Stimulated activated CD4-positive, alpha-beta T cell treated with anti-CD3 and anti-CD28 coated beads, Interleukin-4, amount 100 ng/mL, for 24 hours (primary cell): ENCODE measurements around the gene SGK1.
A peak's percentile ranks its signal among the peaks of the same experiment; 100 is the strongest.
"Not testable (repeated sequence)": the region's sequence is repeated elsewhere in the genome, so short reads cannot be mapped to it uniquely, and the experiment has no call there.

Source experiments
- DNase-seq: peaks from one replicate; pipeline ENCODE4 v3.0.0-alpha.2; 2020

SGK1 gene

DNA sequence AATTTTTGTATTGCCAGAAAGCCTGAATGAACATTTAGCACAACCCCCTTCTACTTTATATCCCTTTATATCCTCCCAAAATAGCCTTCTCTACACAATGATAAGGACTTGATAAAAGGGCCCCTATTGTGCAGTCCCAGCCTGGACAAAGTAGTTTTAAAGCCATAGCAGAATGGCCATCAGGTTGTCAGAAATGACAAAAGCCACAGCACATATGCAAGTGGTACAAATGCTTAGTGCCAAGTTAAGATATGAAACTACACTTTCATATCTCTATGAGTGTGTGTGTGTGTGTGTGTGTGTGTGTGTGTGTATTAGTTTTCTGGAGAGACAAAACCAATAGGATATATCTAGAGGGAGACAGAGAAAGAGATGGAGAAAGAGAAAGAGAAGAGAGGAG lies 132.6 kb downstream of the SGK1 start:
- no peak for DNase-seq

DNA sequence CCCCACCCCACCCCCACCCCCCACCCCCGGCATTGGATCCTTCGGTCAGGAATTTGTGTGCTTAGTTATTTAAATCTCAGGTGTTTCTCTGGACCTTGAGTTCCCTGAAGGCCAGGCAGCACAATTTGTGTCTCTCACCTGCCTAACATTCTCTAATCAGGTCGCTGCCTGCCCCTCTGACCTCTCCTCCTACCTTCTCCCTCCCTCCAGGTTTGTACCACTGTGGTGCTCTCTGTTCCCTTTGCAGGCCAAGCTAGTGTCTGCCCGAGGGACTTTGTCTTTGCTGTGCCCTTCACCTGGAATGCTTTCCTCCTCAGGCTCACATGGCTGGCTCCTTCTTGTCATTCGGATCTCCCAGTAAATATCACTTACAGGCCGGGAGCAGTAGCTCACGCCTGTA lies 134.1 kb downstream of the SGK1 start:
- no peak for DNase-seq

DNA sequence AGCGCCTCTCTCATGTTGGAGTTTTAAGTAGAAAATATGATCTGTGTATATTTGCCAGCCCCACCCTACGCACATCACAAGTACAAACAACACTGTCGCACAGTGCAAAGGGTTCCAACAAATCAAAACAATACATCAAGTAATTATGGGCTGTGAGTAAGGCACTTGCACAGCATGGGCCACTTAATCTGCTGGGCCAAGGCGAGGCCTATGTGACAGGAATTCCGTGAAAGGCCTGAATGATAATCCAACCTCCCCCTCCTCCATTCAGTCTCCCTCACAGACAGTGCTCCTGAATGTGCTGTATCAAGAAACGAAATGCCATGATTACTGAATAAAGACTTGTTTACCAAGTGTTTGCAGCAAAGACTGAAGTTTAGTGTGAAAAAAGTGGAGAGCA lies 135.4 kb downstream of the SGK1 start:
- no peak for DNase-seq

DNA sequence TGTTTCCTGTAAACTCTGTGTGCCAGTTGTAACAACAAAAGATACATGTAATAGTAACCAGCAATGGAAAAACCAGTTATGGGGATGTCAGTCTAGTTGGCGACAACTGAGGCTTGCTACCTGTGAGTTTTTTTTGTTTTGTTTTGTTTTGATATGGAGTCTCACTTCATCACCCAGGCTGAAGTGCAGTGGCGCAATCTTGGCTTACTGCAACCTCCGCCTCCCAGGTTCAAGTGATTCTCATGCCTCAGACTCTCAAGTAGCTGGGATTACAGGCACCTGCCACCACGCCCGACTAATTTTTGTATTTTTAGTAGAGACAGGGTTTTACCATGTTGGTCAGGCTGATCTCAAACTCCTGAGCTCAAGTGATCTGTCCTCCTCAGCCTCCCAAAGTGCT lies 136.2 kb downstream of the SGK1 start:
- not testable (repeated sequence) for DNase-seq

DNA sequence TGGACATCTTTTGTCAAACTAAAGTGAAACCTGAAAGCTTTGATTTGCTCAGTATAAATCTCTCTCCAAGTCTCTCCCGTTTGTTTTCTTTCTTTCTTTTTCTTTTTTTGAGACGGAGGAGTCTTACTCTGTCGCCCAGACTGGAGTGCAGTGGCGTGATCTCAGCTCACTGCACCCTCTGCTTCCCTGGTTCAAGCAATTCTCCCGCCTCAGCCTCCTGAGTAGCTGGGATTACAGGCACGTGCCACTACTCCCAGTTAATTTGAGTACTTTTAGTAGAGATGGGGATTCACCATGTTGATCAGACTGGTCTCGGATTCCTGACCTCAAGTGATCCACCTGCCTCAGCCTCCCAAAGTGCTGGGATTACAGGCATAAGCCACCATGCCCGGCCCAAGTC lies 136.7 kb downstream of the SGK1 start:
- not testable (repeated sequence) for DNase-seq

DNA sequence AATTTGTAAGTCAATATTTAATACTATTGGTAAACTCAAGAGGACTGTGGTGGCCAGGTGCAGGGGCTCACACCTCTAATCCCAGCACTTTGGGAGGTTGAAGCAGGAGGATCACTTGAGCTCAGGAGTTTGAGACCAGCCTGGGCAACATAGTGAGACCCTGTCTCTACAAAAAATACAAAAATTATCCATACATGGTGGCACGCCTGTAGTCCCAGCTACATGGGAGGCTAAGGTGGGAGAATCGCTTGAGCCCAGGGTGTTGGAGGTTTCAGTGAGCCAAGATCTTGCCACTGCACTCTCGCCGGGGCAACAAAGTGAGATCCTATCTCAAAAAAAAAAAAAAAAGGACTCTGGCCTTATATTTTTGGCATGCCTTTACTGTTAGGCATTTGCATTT lies 137.4 kb downstream of the SGK1 start:
- DNase-seq = not testable (repeated sequence)

DNA sequence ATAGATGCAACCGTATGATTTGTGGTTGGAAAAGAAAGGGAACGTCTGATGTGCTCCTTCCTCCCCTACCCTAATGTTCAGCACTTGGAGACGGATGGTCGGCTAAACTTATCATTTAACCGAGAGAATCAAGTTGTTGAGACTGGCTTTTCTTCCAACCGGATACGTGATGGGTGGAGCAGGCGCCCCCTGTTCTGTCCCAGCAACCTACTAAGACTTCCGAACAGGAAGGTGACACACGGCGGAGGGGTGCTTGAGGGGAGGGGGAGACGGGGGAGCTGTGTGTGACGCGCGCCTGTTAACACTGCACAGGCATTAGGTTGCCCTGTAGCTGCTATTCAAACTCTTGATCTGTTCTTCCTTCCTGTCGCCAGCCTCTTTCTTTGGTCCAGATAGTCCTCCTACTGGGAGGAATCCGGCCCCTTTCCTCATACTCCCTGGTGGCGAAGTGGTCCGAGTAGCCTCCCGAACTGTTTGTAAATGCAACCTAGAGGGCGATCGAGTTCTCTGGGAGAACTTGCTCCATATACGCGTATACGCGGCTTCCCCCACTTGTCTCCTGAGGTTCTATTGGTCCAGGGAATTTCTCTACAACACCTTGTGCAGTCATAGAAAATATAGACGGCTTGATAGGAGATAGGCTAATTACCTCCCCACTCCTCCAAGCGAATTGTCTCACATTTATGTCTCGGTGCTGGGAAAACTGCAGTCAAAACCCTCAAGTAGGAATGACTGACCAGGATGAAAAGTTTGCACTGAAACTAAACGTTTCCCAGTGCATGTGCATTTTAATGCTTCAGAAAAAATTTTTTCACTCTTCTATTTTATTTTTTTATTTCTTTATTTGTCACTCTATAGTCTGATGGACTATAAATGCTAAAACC lies 139.5 kb downstream of the SGK1 start:
- peak; percentile 80 for DNase-seq

DNA sequence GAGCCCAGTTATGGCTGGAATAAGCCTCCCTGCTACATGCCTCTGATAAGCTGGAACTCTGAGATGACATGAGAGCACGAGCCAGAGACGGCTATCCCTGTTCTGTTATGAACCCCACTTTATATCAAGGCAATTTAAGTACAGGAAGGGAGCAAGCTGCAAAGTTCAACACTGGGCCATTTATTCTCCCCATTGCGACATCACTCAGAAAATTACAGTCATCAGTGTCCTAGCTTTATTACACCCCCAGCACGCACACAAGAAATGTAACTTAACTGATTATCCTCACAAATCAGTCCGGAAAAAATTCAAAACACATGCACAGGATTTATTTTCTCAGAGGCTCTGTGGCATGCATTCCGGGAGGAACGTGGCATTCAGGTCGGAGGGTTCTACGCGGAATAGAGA lies 140.2 kb downstream of the SGK1 start:
- DNase-seq = no peak

DNA sequence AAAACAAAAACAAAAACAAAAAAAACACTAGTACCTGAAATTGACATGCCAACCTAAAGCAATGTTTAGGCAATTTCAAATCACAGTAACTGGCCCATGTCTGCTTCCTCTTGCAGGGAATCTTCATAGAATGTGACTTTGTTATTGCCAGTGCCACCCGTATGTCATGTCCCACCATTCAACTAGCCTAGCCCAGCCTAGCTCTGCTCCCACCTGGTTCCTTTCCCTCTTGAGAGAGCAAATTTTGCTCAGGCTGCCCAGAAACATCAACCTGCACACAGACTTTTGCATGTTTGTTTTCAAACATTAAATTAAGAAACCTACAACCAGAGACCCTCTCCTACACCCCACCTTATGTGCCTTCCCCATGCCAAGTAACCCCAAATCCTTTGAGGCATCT lies 140.7 kb downstream of the SGK1 start:
- DNase-seq = no peak

DNA sequence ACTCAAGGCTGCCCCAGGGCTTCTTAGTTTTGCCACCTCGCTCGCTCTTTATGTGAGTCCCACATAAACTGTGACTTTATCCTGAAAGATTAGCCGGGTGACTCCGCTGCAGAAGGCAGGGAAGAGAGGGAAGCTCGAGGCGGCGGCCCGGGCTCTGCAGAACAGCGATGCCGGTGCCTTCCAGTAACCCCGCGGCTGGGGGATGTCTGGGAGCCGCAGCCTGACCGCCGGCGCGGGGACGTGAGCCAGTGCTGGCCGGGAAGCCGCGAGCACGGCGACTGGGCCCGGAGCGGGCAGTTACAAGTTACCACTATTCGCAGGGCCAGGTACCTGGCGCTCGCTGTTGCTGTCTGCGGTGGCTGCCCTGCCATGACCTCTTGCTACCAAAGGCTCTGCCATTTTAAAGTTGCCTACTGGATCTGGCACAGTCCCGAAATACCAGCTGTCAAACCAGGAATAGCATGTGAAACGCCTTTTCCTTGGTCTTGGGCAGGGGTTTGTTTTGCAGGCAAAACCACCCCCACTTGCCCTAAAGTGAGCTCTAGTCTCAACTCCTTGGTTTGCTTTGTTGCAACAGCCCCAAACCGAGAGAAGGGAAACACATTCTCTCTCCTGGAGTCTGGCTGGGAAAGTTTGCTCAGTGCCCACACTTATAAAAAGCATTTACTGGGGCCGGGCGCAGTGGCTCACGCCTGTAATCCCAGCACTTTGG lies 141.5 kb downstream of the SGK1 start:
- no peak for DNase-seq

DNA sequence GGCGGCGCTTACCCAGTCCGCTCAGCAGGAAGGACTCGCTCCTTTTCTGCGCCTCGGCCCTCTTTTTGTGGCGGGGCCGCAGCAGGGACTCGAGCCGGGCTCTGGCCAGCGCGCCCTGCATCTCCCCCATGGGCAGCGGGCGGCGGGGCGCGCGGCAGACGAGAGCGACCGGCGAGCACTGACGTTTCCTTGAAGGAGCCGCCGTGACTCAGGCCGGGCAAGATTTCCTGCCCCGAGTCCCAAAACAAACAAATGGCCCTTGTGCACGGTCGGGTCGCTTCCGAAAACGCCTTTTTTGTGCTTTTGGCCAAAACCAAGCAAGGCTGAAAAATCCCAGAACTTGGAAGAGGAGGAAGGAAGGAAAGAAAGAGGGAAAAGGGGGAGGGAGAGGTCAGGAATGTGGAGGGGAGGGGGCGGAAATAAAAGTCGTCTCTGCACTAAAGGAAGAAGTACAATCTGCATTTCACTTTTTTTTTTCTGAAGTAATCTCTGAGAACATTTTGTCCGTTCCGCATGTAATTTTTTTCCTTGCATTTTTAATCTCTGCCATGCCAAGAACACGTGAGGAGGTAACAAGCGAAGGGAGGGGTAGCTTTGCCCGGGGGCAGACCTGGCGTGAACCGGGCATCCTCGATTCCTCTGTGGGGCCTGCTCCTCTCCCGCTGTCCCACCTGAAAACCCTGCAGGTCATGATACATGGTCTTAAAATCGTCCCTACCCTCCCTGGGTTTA lies 142.2 kb downstream of the SGK1 start:
- DNase-seq = peak; percentile 46

DNA sequence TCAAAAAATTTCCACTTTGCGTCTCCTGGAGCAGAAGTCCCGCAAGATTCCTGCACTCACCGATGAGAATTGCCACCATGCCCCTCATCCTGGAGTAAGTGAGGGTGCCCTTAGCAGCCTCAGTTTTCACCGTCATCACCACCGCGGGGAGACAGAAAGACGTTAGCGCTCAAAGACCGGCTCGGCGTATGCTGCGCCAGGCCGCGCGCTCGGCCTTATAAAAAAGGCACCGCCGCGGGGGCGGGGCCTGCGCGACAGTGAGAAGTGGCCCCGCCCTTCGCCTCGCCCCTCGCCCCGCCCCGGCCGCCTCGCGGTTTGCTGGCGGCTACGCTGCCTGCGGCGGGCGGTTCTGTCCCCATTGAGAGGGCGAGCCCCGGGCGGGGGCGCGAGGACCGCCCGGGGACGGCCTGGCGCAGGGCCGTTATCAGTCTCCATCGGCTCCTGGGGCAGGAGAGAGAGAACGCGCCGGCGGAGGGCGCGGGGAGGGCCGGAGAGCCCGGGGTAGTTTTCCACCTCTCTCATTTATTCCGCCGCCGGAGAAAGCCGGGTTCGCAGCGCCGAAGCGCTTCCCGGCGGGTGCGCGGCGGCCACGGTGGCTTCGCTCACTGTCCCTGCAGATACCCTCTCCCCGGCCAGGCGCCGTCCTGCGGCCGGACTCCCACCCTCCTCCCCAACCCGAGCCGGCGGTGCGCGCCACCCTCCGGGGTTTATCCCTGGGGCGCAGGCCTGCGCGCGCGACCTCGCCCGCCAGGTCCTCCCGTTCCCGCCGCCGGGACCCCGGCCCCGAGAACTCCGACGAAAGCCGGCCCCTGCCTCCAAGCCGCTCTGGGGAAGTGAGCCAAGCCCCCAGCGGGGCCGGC lies 143.0 kb downstream of the SGK1 start:
- peak; percentile 94 for DNase-seq

DNA sequence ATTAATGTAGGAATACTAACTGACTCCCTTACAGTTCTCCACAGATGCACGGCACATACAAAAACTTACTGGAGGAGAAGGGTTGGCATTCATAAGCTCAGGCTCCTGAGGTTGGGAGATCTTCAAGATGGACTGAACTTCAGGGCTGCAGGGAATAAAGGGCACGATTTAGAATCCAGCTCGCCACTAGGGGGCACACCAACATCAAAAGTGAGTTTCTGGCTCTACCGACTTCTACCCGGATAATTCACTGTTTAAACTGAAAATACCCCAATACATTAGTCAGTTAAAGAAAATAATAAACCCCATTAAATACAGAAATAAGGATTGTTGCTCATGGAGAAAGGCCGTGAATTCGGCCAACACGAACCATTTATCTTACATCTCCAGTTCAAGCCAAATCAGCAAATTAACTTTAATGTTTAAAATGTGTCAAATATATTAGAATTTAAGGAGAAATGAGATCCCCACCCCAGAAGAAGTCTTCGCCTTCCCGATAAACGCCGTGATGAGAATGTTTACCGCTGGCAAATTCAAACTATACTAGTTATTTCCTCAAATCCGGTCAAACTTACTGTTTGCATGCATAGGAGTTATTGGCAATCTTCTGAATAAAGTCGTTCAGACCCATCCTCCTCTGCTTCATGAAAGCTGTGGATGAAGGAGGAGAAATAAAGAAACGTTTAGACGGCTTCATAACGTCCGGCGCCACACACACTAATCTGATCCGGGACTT lies 143.8 kb downstream of the SGK1 start:
- peak; percentile 91 for DNase-seq

DNA sequence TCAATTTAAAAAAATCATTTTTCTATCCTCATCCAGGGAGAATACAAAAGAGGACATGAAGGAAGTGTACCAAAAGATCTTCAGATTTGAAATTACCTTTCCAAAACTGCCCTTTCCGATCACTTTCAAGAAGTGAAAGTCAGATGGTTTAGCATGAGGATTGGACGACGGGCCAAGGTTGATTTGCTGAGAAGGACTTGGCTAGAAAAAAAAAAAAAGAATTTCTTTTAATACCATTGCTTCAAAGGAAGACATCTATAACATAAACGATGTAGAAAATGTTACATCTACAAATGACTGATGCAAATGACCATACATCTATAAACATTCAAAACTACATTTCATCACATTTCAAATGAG lies 144.6 kb downstream of the SGK1 start:
- DNase-seq = no peak

DNA sequence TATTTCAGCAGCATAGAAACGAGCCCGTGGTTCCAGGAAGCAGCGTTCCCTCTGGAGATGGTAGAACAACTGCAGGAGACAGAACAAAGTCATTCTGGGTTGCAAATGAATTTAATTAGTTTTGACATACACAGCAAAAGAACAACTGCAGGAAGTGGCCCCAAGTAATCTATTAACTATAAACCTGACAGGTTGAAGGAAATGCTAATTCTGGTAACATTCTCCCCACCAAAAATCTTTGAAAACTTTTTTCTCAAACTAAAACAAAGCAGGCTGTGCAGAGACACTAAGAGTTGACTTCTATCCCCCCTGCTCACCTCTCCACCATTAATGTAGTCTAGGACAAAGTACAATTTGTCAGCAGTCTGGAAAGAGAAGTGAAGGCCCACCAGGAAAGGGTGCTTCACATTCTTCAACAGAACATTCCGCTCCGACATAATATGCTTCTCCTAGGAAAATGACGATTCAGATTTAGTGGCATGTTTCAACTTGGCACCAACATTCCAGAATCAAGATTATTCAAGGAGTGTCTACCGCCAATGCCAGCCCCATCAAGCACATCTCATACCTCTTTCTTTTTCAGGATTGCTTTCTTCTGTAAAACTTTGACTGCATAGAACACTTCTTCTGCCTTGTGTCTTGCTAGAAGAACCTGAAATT lies 145.1 kb downstream of the SGK1 start:
- no peak for DNase-seq

DNA sequence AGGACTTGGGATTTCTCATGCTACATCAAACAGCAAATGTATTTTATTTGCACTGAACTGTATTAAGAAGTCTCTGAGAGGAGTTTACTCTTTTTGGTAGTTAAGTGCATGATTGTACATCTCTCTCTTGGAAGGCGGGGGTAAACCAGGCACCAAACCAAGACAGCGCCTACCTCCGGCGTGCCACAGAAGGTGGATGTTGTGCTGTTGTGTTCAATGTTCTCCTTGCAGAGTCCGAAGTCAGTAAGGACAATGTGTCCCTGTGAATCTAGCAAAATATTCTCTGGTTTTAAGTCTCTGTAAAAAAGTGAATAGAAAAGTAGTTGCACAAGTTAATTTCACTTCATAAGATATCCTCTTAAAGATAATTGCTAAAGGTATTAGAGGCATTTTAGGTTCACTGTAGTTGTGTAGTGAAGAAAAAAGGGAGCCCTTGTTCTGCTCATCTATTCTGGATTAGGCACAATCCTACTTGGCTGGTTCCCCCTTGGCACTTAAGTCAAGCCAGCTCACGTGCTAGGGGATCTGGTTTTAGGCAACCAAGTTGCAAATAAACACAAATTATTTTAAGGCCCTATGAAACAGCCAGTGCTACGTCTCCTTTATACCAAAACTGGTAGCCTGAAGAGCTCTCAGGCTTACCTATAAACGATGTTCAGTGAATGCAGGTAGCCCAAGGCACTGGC lies 145.7 kb downstream of the SGK1 start:
- no peak for DNase-seq

DNA sequence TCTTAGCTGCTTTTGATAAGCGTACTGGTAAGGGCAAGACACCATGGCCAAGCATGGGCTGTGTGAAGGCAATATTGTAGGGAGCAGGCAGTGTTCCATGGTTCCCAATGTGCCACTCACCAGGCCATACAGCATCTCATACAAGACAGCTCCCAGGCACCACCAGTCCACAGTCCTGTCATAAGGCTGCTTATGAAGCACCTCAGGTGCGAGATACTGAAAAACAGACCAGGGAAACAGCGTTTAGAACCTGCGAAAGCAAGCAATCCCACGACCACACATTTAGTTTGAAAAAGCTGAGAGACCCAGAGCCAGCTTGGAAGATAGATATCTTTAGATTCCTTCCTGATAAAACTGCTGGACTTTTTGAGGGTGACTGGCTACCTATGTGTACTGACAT lies 146.4 kb downstream of the SGK1 start:
- no peak for DNase-seq

DNA sequence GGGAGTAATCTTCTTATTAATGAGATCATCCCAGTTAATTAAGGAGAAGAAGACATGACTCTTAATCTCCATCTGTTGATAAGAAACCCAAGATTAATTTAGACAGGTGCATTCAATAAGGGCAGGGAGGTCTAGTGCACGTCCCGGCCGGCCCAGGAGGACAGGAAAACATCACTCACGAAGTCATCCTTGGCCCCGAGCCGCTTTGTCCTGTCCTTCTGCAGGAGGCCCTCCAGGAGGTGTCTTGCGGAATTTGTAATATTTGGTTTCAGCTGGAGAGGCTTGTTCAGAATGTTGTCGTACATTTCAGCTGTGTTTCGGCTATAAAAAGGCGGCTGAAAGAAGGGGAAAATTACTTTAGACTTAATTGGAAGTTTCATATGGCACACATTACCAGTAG lies 147.1 kb downstream of the SGK1 start:
- no peak for DNase-seq

DNA sequence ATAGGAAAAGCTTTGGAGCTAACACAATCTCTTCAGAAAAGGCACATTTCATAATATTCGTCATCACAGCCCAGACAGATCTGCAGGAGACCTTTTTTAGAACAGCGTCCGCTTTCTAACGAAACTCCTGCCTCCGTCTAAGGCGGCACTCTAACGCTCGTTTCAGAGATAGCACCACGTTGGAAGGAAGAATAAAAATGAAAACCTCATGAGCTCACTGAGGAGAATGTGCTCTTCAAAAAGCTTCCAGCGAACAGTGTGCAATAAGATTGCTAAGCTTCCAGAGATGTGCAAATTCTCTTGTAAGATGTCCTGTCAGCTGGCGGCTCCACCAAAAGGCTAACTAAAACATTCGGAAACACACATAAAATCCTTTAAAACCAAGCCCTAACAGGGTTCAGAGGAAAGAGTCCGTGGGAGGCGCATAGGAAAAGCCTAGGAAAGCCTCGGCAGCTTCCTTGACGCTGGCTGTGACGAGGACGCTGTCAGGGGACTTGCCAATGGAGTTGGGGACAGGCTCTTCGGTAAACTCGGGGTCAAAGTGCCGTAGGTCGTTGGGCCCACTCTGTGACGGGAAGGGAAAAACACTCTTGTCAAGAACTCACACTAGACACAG lies 147.9 kb downstream of the SGK1 start:
- DNase-seq = no peak

DNA sequence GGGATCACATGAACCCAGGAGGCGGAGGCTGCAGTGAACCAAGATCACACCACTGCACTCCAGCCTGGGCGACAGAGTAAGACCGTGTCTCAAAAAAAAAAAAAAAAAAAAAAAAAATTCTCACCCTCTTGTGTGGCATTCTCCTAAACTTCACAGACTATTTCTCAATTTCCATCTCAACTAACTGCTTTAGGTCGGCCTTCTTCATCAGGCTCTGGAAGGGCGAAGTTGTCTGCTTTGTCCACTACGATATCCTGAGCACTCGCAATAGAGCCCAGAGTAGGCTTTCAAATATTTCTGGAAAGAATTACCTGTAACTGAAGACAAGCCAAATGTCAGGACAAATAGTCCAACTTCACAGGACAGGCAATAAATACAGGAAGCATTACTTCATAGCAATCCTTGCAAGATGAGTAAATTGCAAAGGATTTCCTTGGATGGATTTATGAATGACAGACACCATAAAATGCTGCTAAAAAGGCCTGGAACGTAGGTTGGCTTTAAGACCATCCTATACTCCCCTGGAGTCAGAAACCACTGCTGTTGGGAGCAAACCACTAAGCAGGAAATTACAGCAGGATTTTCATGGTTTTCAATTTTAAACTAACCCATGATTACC lies 149.2 kb downstream of the SGK1 start:
- DNase-seq = no peak
